Sigmoid colon (tissue), 7 donors: ENCODE data around the gene SCYGR4. TPM values are rescaled to one million over a fixed set of nuclear protein-coding genes. Genes with fewer than 3 reads are reported as not detected.
"Not testable (repeated sequence)": the region's sequence is repeated elsewhere in the genome, so short reads cannot be mapped to it uniquely, and the experiment has no call there.

Experiments
- DNase-seq: peaks from one replicate; pipeline ENCODE4 v3.0.0-alpha.2; 2019
- H3K27ac ChIP-seq, 4 donors: fragments of 200-600 bp; sonication (generic); one replicate each; pipeline ENCODE4 v1.5.1; 2016 to 2019; ENCODE audit warnings: mild to moderate bottlenecking in 1 of 4
- H3K27me3 ChIP-seq, 3 donors: fragments of 200-600 bp; sonication (generic); one replicate each; pipeline ENCODE4 v1.5.1; 2019; ENCODE audit warnings: mild to moderate bottlenecking in 1 of 3
- H3K36me3 ChIP-seq, 4 donors: fragments of 200-600 bp; sonication (generic); one replicate each; pipeline ENCODE4 v1.5.1; 2016 to 2019
- H3K4me1 ChIP-seq, 4 donors: fragments of 200-600 bp; sonication (generic); one replicate each; pipeline ENCODE4 v1.5.1; 2017 to 2019
- H3K4me3 ChIP-seq, 4 donors: fragments of 200-600 bp; sonication (generic); one replicate each; pipeline ENCODE4 v1.5.1; 2017 to 2019; ENCODE audit warnings: mild to moderate bottlenecking in 2 of 4, moderate library complexity in 1 of 4
- H3K9me3 ChIP-seq, 4 donors: fragments of 200-600 bp in 3 of 4; sonication (generic) in 3 of 4; one replicate each; pipeline versions ENCODE4 v1.5.1 to v1.6.1; 2013 to 2019
- EP300 ChIP-seq, 4 donors: sonication (generic); formaldehyde crosslinking; IDR thresholded peaks; one replicate each; pipeline ENCODE4 v1.6.1; 2017; ENCODE audit warnings: antibody characterized with exemption in 4 of 4
- POLR2A ChIP-seq, 2 donors: fragments of 450-650 bp; IDR thresholded peaks; one replicate each; pipeline ENCODE4 v1.6.1; 2016; ENCODE audit warnings: antibody characterized with exemption in 2 of 2, mild to moderate bottlenecking in 2 of 2, moderate library complexity in 2 of 2
- POLR2AphosphoS5 ChIP-seq, 4 donors: sonication (generic); formaldehyde crosslinking; IDR thresholded peaks; one replicate each; pipeline ENCODE4 v1.6.1; 2017; ENCODE audit warnings: antibody characterized with exemption in 4 of 4
- WGBS, 2 donors: extraction: QIAGEN DNeasy Blood & Tissue Kit; methylation state at CpG; one replicate each; pipeline ENCODE4 v1.1.7; 2013; 5-methylcytosine and 5-hydroxymethylcytosine counted together
- intact Hi-C: fragments of 100-400 bp; cut with DNase I; formaldehyde crosslinking; loops from one replicate; pipeline ENCODE4 v1.15.1; 2023
- polyA plus RNA-seq, 3 donors: library from polyadenylated mRNA; stranded (reverse); fragments of 200-250 nt; gene quantifications; one replicate each; pipeline ENCODE4 v1.2.3, GENCODE V29; 2013
- total RNA-seq, 4 donors: library from RNA; depleted of rRNA; stranded (reverse); fragments of >200 nt; gene quantifications; one replicate each; pipeline ENCODE4 v1.1.0, GENCODE V29; 2016
- TF ChIP-seq, protein P1 (sequence below), 4 experiments: fragments of 450-650 bp in 3 of 4; fragments of 200-600 bp in 1 of 4; IDR thresholded peaks; one replicate each; pipeline ENCODE4 v1.5.1; 2016 to 2019; ENCODE audit warnings: antibody characterized with exemption in 4 of 4, mild to moderate bottlenecking in 3 of 4, moderate library complexity in 2 of 4
- donor health status: healthy with polysubstance abuse.
- donor health status: Bipolar disorder and iron deficiency.
- donor health status: healthy.

The SCYGR4 gene
- total and polyA plus RNA-seq, 7 donors: not detected

DNA sequence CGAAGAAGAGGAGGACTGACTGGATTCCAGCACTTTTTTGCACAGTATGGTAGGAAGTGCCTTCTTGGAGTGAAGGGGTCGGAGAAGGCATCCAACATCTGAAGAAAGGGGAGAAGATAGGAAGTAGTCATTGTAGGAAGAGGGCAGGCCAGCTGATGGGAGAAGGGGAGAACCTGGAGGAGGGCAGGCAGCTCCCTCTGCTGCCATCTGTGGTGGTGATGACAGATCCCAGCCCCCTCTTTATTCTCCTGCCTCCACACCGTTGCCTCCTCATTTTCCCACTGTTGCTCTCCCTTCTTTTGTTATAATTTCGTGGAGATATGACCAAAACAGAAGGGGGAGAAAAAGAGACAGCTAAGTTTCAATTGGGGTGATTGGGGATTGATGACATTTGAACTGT lies 21.5 kb upstream of the SCYGR4 start:
- Histone ChIP-seq H3K27me3 (no peaks in the 10 kb centered on the region), H3K36me3 (no peaks in the 10 kb centered on the region), H3K27ac (no peak overlapping the region), H3K4me3 (no peak overlapping the region), H3K4me1 (no peaks in the 10 kb centered on the region), H3K9me3 (no peaks in the 10 kb centered on the region)
- no peak for DNase-seq
- TF ChIP-seq, protein P1, sequence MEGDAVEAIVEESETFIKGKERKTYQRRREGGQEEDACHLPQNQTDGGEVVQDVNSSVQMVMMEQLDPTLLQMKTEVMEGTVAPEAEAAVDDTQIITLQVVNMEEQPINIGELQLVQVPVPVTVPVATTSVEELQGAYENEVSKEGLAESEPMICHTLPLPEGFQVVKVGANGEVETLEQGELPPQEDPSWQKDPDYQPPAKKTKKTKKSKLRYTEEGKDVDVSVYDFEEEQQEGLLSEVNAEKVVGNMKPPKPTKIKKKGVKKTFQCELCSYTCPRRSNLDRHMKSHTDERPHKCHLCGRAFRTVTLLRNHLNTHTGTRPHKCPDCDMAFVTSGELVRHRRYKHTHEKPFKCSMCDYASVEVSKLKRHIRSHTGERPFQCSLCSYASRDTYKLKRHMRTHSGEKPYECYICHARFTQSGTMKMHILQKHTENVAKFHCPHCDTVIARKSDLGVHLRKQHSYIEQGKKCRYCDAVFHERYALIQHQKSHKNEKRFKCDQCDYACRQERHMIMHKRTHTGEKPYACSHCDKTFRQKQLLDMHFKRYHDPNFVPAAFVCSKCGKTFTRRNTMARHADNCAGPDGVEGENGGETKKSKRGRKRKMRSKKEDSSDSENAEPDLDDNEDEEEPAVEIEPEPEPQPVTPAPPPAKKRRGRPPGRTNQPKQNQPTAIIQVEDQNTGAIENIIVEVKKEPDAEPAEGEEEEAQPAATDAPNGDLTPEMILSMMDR (IDR thresholded peaks at IDR 0.05): no peak
- TF ChIP-seq POLR2AphosphoS5 (IDR thresholded peaks at IDR 0.05): no peak
- no peak for TF ChIP-seq EP300 (IDR thresholded peaks at IDR 0.05)
- no peak for TF ChIP-seq POLR2A (IDR thresholded peaks at IDR 0.05)
- 64 to 78% methylated on average over 4 of the region's 4 CpGs for WGBS, 2 donors
- intact Hi-C loops: no loop called here

DNA sequence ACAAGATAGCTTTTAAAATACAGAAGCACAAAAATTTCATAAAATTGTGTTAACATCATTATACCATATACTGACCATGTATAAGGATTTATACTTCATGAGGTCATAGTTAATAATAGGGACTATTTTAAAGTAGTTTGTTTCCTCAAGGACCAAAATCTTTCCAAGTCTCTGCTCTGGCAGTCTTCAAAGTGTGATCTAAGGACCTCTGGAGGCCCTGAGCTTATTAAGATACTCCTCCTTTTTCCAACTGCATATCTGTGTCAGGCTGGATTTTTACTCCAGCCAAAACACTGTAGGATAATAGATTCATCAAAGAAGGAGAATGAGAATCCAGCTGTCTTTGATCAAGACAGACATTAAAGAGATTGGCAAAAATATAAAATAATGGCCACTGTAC lies 20.3 kb upstream of the SCYGR4 start:
- H3K27me3 ChIP-seq: no peaks in the 10 kb centered on the region
- intact Hi-C loops: no loop called here

DNA sequence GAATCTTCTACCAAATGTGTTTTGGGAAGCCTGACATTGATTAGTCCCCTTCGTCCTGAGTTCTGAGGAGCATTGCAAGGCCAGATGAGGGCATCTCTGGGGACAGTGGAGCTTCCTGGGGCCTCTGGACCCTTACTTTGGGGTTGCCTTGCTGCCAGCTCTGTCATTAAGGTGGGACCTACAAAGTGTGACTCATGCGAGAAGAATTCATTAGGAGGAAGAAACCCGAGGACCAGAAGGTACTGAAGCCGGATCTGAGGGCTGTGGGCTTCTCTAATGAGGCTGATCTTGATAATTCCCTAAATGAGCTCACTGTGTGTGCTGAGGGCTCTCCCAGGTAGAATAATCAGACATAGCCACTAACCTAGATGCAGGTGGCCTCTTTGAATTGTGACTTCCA lies 19.3 kb upstream of the SCYGR4 start:
- Histone ChIP-seq H3K36me3 (no peaks in the 10 kb centered on the region), H3K4me3 (no peak overlapping the region), H3K27me3 (no peaks in the 10 kb centered on the region), H3K4me1 (no peaks in the 10 kb centered on the region), H3K9me3 (no peaks in the 10 kb centered on the region), H3K27ac (no peak overlapping the region)
- intact Hi-C loops: no loop called here
- TF ChIP-seq, protein P1 (IDR thresholded peaks at IDR 0.05): no peak
- no peak for TF ChIP-seq EP300 (IDR thresholded peaks at IDR 0.05)
- TF ChIP-seq POLR2A (IDR thresholded peaks at IDR 0.05): no peak
- no peak for TF ChIP-seq POLR2AphosphoS5 (IDR thresholded peaks at IDR 0.05)
- no peak for DNase-seq
- 76 to 81% methylated on average over 4 of the region's 4 CpGs for WGBS, 2 donors

More for the DNA sequence above, 20.3 kb upstream of the SCYGR4 start:
- Histone ChIP-seq H3K9me3 (no peaks in the 10 kb centered on the region), H3K4me1 (no peaks in the 10 kb centered on the region), H3K4me3 (no peak overlapping the region), H3K27ac (no peak overlapping the region), H3K36me3 (no peaks in the 10 kb centered on the region)
- no peak for TF ChIP-seq POLR2AphosphoS5 (IDR thresholded peaks at IDR 0.05)
- DNase-seq: no peak

DNA sequence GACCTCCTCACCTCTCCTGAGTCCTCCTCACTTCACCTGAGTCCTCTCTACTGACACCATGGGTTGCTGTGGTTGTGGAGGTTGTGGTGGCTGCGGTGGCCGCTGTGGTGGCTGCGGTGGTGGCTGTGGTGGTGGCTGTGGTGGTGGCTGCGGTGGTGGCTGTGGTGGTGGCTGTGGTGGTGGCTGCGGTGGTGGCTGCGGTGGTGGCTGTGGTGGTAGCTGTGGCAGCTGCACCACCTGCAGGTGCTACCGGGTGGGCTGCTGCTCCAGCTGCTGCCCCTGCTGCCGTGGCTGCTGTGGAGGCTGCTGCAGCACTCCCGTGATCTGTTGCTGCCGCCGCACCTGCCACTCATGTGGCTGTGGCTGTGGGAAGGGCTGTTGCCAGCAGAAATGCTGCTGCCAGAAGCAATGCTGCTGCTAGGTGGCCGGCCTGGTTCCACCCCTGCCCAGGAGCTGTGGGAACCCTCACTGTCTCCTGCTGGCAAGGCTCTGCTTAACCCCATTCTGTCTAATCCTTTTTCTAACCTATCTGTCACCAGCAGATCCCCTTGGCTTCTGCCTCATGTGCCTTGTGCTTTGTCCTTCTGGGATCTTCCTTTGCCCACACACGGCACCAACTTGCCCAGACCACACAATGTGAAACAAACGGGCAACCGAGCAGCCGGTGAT lies 18.3 kb upstream of the SCYGR4 start, which contains the start of gene SCYGR2:
SCYGR2 (plus strand) TSS at position 59 of the 669 bp plus-strand sequence; CDS start at position 59, 0 bp downstream.
- H3K4me1 ChIP-seq, H3K27ac ChIP-seq, H3K36me3 ChIP-seq, H3K9me3 ChIP-seq, H3K27me3 ChIP-seq, DNase-seq, intact Hi-C loops, H3K4me3 ChIP-seq: not testable (repeated sequence)
- WGBS, 2 donors: 72 to 86% methylated on average over 16 of the region's 16 CpGs

DNA sequence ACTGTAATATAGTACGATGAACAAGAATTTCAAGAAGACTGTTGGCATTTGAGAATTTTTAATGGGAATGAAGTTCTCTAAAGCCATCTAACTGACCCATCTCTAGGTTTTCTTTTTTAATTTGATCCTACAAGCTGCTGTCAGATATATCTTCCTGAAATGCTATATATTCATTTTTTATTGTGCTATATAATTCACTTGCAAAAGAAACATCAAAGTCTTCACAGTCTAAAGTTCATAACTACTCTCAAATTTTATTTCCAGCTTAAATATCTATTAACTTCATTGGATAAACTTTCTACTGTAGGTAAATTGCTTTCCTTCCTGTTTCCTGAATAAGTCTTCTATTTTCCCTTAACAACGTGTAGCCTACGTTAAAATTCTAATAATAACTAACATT lies 14.9 kb upstream of the SCYGR4 start:
- H3K4me1 ChIP-seq: no peaks in the 10 kb centered on the region
- H3K9me3 ChIP-seq: no peaks in the 10 kb centered on the region
- H3K4me3 ChIP-seq: no peak overlapping the region
- intact Hi-C loops: no loop called here
- no peak for TF ChIP-seq POLR2A (IDR thresholded peaks at IDR 0.05)
- no peak for TF ChIP-seq EP300 (IDR thresholded peaks at IDR 0.05)
- H3K27me3 ChIP-seq: no peaks in the 10 kb centered on the region
- 19 to 49% methylated on average over 3 of the region's 3 CpGs for WGBS, 2 donors
- no peak for DNase-seq
- no peaks in the 10 kb centered on the region for H3K36me3 ChIP-seq
- no peak overlapping the region for H3K27ac ChIP-seq

DNA sequence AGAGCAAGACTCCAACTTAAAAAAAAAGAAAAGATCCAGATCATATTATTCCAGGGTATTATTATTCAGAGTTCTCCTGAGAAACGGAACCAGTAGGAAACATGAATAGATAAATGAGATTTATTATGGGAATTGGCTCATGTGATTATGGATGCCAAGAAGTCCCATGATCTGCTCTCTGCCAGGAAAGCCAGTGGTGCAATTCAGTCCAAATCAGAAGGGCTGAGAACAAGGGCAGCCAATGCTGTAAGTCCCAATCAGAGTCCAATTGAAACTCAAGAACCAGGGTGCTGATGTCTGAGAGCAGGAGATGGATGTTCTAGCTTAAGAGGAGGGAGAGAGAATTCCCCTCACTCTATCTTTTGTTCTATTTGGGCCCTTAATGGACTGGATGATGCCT lies 10.8 kb upstream of the SCYGR4 start:
- no peak for DNase-seq

More for the DNA sequence above, 10.8 kb upstream of the SCYGR4 start:
- no peaks in the 10 kb centered on the region for H3K4me1 ChIP-seq
- H3K27me3 ChIP-seq: no peaks in the 10 kb centered on the region
- no peak for TF ChIP-seq EP300 (IDR thresholded peaks at IDR 0.05)
- no peak for TF ChIP-seq POLR2AphosphoS5 (IDR thresholded peaks at IDR 0.05)
- no peak for TF ChIP-seq POLR2A (IDR thresholded peaks at IDR 0.05)
- TF ChIP-seq, protein P1 (IDR thresholded peaks at IDR 0.05): no peak
- WGBS, 2 donors: 88 to 89% methylated on average over 1 of the region's 1 CpG
- H3K4me3 ChIP-seq: no peak overlapping the region
- no peaks in the 10 kb centered on the region for H3K9me3 ChIP-seq
- intact Hi-C loops: no loop called here
- no peaks in the 10 kb centered on the region for H3K36me3 ChIP-seq
- H3K27ac ChIP-seq: no peak overlapping the region
